Hematopoietic multipotent progenitor cell treated with erythropoietin and hydrocortisone succinate and interleukin-3 and kit ligand, for 17 days (in vitro differentiated cells): ENCODE data around the gene GSKIP.

ENCODE experiments used
- DNase-seq: peaks from one replicate; pipeline ENCODE4 v3.0.0-alpha.2; 2015; ENCODE audit warnings: low spot score

GSKIP gene

DNA sequence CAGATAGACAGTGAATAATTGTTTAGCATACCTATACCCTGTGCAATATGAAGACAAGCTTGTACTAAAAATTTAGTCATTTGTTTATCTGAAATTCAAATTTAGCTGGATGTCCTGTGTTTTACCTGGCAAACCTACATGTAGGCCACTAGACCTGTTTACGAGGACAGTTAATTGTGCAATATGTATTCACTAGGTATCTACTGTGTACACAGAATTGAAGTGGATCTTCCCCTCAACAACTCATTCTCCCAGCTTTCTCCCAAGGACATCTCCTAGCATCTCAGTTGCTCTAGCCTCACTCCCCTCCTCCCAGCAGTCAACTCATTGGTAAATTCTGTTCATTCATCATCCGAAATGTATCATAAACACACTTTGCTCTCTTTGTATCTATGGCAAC lies 53.9 kb downstream of the GSKIP start:
- no peak for DNase-seq

DNA sequence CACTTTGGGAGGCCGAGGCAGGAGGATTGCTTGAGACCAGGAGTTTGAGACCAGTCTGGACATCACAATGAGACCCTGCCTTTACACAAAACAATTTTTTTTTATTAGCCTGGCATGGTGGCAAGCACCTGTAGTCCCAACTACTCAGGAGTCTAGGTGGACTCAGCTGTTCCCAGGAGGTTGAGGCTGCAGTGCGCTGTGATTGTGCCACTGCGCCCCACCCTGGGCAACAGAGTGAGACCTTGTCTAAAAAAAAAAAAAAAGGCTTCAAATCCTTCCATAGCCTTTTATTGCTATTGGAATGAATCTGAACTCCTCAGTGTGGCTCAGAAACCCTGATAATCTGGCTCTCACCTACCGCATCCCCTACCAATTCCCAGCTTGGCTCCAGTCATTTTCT lies 54.7 kb downstream of the GSKIP start:
- DNase-seq: no peak

DNA sequence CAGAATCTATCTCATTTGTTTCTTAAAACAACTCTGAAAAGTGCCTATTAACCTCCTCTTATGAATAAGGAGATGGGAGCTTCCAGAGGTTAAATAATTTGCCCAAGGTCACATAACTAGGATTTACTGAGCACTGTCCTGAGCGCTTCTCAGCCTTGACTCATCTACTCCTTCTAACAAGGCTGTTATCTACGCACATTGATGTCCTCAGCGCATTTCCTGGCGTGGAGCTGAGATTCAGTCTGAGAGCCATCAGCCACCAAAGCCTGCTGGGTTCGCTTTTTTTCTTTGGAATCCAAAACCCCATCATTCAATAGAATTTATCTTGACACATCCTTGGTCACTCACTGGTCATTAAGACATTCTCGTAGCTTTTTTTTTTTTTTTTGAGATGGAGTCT lies 57.9 kb downstream of the GSKIP start:
- DNase-seq: no peak

DNA sequence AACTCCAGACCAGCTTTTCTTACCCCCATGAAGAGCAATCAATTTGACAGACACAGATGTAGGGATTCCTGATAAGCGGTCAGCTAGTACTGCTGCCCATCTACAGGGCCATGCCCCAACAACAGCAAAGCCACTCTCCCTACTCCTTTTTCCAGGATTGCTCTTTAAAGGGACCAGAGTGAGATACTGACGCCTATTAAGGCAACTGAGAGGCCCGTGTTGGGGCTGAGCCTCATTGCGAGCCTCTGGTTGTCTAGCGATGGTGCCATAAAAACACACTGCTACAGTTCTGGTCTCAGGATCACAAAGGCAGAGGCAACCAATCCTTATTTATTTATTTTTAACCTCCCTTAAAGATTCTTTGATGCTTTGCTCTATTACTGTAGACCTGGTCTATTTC lies 59.7 kb downstream of the GSKIP start:
- DNase-seq: no peak

DNA sequence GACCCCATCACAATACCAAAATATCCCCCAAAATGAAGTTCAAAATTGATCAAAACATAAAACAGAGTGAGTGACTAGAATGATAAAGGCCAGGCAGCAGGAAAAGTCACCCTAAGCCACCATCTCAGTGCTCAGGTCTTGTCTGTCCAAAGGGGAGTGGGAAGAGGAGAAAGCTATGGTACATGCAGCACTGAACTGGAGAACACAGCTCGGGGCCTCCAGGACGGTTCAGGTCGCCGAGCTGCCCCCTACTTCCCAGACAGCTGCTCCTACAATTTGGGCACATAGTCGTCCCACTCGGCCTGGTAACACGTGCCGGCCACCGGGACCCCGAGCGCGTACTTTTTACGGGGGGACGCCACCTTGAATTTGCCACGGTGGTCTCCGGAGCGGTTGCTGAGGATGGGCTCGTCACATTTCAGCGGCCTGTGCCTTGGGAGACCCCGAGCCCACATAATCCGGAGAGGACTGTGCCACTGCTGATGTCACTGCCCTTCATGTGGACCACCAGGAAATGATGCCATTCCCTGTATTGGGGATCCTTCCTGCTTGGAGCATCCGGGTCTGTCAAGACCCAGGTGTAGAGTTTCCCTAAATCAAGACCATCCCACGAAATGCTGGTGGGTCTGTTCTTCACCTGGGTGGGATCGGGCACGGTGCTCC lies 60.3 kb downstream of the GSKIP start:
- DNase-seq: no peak

DNA sequence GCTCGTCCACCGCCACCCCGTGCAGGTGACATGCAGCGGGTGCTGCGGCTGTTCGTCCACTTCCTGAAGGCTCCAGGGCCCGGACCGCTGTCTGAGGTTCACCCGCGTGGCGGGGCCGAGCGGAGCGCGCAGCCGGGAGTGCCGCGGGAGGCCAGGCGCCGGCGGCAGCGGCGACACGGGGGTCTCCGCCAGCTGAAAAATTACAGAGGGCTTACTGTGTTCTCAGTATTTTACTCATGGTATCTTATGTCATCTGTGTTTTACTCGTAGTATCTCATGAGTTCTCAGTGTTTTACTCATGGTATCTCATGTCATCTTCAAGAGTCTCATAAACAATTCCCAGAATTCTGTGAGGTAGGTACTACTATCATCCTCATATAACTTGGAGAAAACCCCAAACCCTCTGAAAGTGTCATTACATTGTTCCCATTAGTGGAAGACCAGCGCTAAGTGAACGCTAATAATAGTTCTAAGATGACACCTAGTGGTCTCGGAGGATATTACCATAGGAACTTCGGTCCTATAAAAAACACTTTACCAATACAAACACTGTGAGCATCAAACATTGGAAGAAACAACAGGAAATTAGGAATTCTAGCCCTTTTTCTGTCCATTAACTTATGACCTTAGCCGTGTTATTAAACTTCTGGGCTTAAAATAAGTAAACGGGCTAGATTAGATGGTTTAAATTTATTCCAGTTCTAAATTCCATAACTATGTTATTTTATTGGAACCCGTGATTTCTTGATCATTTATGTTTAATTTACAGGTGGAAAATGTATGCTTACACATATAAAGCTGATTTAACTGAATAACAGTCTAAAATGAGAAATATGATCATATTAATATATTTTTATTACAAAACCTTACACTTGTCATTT lies 61.0 kb downstream of the GSKIP start:
- DNase-seq: peak; percentile 91

DNA sequence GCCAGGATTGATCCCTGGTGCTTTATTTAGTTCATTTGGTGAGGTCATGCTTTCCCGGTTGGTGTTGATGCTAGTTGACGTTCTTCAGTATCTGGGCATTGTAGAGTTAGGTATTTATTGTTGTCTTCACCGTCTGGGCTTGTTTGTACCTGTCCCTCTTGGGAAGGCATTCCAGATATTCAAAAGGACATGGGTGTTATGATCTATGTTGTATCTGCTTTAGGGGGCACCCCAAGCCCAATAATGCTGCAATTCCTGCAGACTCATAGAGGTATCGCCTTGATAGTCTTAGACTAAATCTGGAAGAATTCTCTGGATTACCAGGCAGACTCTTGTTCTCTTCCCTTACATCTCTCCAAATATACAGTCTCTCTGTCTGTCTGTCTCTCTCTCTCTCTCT lies 70.7 kb downstream of the GSKIP start:
- DNase-seq: no peak
